ENCODE measurements around the gene HEBP2. TPM values are rescaled to one million over a fixed set of nuclear protein-coding genes. Genes with fewer than 3 reads are reported as not detected.
A peak's percentile ranks its signal among the peaks of the same experiment; 100 is the strongest.

The HEBP2 gene
- total RNA-seq, 1 donor from 2014 or later, result 101 TPM

DNA sequence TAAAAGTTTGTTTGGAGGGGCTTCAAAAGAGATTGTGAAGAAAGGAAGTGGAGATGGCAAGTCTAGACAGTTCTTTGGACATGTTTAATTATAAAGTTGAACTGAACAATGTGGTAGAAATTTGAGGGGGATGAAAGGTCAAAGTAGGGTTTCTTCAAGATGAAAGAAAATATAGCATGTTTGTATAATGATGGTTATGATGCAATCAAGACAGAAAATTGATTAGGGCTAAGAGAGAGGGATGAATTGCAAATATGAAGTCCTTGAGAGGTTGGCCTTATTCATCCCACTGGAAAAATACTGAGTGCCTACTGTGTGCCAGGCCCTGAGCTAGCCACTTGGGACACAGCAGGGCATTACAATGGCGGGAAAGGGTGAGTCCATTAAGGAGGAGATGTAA is 57.6 kb downstream of the HEBP2 start:
- no peaks in the 10 kb centered on the region for H3K27me3 ChIP-seq (ENCODE audit: low read depth)
- H3K36me3 ChIP-seq, result peaks cover 24% of the 10 kb centered on the region
- no peaks in the 10 kb centered on the region for H3K9me3 ChIP-seq (replicated peaks)
- TF ChIP-seq, protein P1, sequence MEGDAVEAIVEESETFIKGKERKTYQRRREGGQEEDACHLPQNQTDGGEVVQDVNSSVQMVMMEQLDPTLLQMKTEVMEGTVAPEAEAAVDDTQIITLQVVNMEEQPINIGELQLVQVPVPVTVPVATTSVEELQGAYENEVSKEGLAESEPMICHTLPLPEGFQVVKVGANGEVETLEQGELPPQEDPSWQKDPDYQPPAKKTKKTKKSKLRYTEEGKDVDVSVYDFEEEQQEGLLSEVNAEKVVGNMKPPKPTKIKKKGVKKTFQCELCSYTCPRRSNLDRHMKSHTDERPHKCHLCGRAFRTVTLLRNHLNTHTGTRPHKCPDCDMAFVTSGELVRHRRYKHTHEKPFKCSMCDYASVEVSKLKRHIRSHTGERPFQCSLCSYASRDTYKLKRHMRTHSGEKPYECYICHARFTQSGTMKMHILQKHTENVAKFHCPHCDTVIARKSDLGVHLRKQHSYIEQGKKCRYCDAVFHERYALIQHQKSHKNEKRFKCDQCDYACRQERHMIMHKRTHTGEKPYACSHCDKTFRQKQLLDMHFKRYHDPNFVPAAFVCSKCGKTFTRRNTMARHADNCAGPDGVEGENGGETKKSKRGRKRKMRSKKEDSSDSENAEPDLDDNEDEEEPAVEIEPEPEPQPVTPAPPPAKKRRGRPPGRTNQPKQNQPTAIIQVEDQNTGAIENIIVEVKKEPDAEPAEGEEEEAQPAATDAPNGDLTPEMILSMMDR (IDR thresholded peaks at IDR 0.05; ENCODE audit: borderline replicate concordance), result no peak
- intact Hi-C loops (cut with micrococcal nuclease), result no loop called here
- no peaks in the 10 kb centered on the region for H3K4me1 ChIP-seq
- H3K27ac ChIP-seq (replicated peaks), result no peak overlapping the region
- no peak overlapping the region for H3K4me3 ChIP-seq
- no peak for DNase-seq

DNA sequence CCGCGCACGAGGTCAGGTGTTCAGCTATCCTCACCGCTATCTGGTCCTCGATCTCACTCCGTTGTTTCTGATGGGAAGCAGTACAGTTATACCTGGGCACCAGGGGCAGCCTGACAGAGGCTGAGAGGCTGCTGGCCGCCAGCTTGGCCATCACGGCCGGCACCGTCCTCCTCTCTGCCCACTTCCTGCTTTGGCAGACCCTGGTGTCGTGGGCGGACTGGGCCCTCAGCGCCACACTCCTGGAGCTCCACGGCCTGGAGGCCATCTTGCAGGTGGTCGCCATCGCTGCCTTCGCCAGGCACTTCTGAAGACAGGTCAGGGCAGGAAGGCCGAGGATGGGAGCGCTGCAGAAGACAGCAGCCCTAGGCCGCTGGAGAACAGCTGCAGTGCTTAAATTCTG is 60.1 kb downstream of the HEBP2 start:
- H3K4me3 ChIP-seq, result no peak overlapping the region
- H3K27me3 ChIP-seq (ENCODE audit: low read depth), result no peaks in the 10 kb centered on the region
- intact Hi-C loops (cut with micrococcal nuclease), result no loop called here
- no peaks in the 10 kb centered on the region for H3K4me1 ChIP-seq
- peaks cover 37% of the 10 kb centered on the region for H3K36me3 ChIP-seq
- H3K9me3 ChIP-seq (replicated peaks), result no peaks in the 10 kb centered on the region
- DNase-seq, result no peak
- TF ChIP-seq, protein P1 (IDR thresholded peaks at IDR 0.05; ENCODE audit: borderline replicate concordance), result no peak
- no peak overlapping the region for H3K27ac ChIP-seq (replicated peaks)

DNA sequence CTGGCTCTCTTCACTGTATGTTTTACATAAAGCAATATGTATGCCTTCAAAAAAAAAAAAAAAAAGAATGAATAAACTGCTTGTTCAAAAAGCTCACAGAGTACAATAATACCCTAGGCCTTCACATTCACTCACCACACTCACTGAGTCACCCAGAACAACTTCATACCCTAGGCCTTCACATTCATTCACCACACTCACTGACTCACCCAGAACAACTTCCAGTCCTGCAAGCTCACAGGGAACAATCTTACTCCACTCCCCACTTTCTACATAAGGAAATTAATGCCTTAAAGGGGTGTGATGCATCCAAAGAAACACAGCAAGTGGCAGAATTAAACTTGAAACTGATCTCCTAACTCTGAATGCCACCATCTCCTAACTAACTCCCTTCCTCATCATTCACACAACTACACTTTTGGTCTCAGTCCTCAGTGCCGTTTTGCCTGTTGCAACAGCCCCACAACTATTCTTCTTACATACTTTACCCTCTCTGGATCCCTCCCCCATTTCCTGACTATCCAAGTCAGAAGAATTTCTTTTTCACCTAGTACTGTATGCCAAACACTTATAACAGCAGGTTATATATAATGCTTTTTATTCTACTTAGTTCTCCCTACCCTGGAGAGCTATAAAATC is 61.1 kb downstream of the HEBP2 start:
- Histone ChIP-seq H3K9me3 (replicated peaks) (no peaks in the 10 kb centered on the region), H3K36me3 (peaks cover 46% of the 10 kb centered on the region), H3K27ac (replicated peaks) (no peak overlapping the region), H3K27me3 (ENCODE audit: low read depth) (no peaks in the 10 kb centered on the region), H3K4me3 (no peak overlapping the region), H3K4me1 (no peaks in the 10 kb centered on the region)
- DNase-seq, result no peak
- intact Hi-C loops (cut with micrococcal nuclease), result no loop called here
- TF ChIP-seq, protein P1 (IDR thresholded peaks at IDR 0.05; ENCODE audit: borderline replicate concordance), result no peak

DNA sequence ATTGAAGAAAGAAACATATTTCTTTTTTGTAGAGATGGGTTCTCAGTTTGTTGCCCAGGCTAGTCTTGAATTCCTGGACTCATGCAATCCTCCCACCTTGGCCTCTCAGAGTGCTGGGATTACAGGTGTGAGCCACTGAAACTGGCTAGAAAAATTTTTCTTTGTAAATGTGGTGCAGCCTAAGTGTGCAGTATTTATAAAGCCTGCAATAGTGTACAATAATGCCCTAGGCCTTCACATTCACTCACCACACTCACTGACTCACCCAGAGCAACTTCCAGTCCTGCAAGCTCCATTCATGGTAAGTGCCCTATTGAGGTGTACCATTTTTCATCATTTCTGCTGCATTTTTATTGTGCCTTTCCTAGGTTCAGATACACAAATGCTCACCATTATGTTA is 63.9 kb downstream of the HEBP2 start:
- Histone ChIP-seq H3K36me3 (peaks cover 55% of the 10 kb centered on the region), H3K9me3 (replicated peaks) (no peaks in the 10 kb centered on the region)
- no peak for DNase-seq

DNA sequence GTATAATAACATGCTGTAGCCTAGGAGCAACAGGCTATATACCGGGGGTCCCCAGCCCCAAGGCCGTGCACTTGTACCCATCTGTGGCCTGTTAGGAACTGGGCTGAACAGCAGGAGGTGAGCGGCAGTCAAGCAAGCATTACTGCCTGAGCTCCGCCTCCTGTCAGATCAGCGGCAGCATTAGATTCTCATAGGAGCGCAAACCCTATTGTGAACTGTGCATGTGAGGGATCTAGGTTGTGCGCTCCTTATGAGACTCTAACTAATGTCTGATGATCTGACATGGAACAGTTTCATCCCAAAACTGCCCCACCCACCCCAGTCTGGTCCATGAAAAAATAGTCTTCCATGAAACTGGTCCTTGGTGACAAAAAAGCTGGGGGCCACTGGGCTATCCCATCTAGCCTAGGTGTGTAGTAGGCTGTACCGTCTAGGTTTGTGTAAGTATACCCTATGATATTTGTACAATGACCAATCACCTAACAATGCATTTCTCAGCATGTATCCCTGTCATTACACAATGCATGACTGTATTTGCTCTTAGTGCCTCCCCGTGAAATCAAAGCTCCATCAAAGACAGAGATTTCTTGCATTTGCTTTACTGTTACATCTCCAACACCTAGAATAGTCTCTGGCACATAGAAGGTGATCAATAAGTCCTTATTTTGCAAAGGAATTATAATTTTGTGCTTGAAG is 64.4 kb downstream of the HEBP2 start:
- intact Hi-C loops (cut with micrococcal nuclease), result no loop called here

More for the DNA sequence above, 63.9 kb downstream of the HEBP2 start:
- H3K27me3 ChIP-seq (ENCODE audit: low read depth), result no peaks in the 10 kb centered on the region
- no peak overlapping the region for H3K27ac ChIP-seq (replicated peaks)
- H3K4me3 ChIP-seq, result no peak overlapping the region
- H3K4me1 ChIP-seq, result no peaks in the 10 kb centered on the region
- TF ChIP-seq, protein P1 (IDR thresholded peaks at IDR 0.05; ENCODE audit: borderline replicate concordance), result no peak
- intact Hi-C loops (cut with micrococcal nuclease), result no loop called here

More for the DNA sequence above, 64.4 kb downstream of the HEBP2 start:
- TF ChIP-seq, protein P1 (IDR thresholded peaks at IDR 0.05; ENCODE audit: borderline replicate concordance), result no peak
- Histone ChIP-seq H3K4me1 (no peaks in the 10 kb centered on the region), H3K9me3 (replicated peaks) (no peaks in the 10 kb centered on the region), H3K4me3 (no peak overlapping the region), H3K36me3 (peaks cover 50% of the 10 kb centered on the region), H3K27ac (replicated peaks) (no peak overlapping the region), H3K27me3 (ENCODE audit: low read depth) (no peaks in the 10 kb centered on the region)
- DNase-seq, result no peak

Small RNAs within 50 kb of the gene (microRNA-seq; reads per million reads assigned to microRNA genes)
- 6.6 reads per million, percentile 19 among the genes with 10 or more reads in this experiment for gene MIR3145

Other genes with a start within 250 kb of the HEBP2 start
- 2.0 TPM for gene ARFGEF3, start 242.3 kb upstream of the HEBP2 start, total RNA-seq
- gene PBOV1, start 185.7 kb upstream of the HEBP2 start, total RNA-seq, result not detected
- not detected for gene SMIM28, start 26.3 kb upstream of the HEBP2 start, total RNA-seq
- gene NHSL1, start 95.3 kb downstream of the HEBP2 start, total RNA-seq, result 44.7 TPM

All from left ventricle myocardium inferior (tissue), 1 donor.